SK-N-DZ (cell line): ENCODE data around the gene ALK.
"Not testable (repeated sequence)": the region's sequence is repeated elsewhere in the genome, so short reads cannot be mapped to it uniquely, and the experiment has no call there.

Experiments used
- DNase-seq: peaks from one replicate; pipeline ENCODE4 v3.0.0-alpha.2; 2015; ENCODE audit warnings: low spot score

Gene ALK

DNA sequence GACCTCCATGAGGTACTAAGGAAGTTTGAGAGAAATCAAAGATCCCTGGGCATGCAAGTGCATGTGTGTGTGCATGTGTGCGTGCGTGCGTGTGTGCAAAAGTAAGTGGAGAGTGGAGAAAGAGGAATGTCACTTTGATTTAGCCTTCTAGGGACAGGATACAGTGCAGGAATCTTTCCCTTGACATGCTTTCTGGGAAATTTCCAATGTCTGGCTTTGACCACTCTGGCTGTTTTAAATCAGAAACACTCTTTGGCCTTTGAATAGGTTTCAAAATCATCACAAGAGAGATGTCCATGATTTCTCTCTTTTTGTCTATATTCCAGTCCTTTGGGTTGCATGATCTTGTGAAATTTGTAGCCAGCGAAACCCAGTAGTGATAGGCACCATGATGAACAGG, 162.0 kb downstream of the ALK start:
- DNase-seq: peak; percentile 72

DNA sequence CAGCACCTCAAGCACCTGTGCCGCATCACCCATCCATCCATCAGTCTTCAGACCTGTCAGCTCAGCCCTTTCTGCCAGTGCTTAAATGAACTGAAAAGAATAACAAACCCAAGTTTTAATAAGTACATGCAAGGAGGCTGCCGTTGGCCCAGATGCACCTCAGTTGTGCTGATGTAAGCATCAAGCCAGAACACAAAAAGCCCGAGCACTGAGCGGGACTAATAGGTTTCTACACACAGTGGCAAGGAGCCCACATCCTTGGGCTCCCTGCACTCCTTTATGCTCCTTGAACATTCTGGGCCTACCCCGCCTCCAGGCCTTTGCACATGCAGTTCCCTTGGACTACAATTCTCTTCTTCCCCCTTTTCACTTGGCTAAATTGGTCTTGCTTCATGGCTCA, 165.6 kb downstream of the ALK start:
- DNase-seq: no peak

DNA sequence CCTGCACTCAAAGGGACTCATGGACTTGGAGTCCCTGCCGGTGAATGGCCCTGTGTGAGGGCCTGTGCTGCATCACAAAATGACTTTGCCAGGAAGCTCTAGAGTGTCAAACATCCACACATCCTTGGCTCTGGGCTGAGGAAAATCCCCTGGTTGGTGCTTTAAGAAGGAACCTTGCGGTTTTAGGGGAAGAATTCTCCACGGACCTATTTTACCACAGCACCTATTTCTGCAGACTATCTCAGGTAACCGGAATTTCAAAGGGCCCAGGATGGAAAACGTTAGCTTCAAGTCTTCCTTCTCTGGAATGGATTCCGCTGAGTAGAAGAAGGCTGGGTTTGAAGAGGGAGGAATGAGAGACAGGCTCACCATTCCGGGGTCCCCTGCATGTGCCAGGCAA, 166.2 kb downstream of the ALK start:
- no peak for DNase-seq

DNA sequence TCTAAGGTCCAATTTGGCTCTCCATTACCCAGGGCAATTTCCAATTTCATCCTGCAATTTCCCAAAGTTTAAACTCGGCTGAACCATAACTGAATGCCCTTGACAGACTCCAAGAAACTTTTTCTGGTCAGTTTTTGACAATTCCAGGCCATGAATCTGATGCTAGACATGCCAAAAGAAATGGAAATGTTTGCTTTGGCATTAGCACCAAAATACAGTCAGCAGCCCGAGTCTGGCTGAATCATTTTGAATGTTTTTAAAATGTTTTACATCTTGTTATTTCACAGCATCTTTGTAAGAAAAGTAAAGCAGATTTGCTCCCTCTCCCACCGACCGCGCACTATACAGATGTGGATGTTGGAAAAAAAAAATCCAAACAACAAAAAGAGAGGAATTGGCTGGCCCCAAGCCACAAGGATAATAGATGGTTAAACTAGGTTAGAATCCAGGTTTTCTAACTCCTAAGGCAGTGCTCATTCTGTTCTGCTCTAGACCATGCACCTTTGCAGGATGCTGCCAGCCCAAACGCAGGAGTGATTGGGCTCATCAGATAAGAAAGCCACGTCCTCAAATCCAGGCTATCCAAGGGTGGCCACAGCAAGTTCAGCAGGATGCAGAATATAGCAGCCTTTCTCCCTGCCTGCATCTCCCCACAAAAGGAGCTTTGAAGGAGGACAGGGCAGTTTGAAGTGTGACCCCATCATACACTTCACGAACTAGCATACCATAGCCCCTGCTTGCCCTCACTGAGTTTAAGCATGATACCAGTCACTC, 167.5 kb downstream of the ALK start:
- DNase-seq: peak; percentile 53

DNA sequence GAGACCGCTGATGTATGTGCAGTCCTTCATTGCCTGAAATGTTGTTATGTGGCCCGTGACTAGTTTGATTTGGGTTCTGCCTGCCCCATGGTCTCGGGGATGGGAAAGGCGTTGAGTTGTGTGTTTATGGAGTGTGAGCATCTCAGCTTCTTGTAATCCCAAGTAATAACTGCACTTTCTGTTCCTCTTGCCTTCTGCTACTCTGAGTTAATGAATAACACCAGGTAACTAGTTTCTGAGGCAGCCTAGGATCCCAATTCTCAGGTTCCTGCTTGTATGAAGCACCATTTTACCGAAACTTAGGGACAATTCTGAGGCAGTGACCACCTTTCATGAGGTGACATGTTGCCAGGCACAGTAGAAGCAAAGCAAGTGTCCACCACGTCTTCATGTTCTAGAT, 170.0 kb downstream of the ALK start:
- no peak for DNase-seq

DNA sequence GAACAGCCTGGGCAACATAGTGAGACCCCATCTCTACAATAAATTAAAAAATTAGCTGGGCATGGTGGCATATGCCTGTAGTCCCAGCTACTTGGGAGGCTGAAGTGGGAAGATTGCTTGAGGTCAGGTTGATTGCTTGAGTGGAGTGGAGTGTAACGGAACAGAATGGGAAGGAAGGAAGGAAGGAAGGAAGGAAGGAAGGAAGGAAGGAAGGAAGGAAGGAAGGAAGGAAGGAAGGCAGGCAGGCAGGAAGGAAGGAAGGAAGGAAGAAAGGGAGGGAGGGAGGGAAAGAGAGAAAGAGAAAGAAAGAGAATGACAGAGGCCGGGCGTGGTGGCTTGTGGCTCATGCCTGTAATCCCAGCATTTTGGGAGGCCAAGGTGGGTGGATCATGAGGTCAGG, 170.9 kb downstream of the ALK start:
- DNase-seq: not testable (repeated sequence)

DNA sequence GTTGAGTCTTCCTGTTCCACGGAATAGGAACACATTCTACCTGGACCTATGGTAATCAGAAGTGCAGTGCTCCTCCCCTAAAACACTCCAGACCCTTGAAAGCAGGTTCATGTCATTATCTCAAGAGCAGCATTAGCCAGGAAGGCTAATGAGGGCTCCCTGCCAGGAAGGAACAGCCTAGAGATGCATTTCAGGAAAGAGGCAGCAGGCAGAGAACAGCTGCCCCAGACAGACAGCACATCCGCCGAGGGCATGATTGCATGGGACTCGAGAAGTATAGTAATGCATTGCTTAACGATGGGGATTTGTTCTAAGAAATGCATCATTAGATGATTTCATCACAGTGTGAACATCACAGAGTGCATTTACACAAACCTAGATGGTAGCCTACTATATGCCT, 171.5 kb downstream of the ALK start:
- DNase-seq: no peak

DNA sequence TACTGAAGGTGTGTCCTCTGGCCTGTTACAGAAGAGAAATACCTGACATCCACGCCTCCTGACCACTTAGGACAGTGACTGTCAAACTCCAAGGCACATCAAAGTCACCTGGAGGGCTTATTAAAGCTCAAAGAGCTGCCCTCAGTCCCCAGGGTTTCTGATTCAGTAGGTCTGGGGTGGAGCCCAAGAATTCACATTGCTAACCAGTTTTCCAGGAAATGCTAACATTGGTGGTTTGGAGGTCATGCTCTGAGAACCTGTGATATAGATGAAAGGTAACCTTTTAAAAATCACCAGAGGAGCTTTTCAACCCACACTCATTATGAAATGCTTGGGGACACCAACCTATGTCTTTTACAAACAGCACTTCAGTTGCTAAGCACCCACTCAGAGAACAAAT, 172.3 kb downstream of the ALK start:
- DNase-seq: no peak

DNA sequence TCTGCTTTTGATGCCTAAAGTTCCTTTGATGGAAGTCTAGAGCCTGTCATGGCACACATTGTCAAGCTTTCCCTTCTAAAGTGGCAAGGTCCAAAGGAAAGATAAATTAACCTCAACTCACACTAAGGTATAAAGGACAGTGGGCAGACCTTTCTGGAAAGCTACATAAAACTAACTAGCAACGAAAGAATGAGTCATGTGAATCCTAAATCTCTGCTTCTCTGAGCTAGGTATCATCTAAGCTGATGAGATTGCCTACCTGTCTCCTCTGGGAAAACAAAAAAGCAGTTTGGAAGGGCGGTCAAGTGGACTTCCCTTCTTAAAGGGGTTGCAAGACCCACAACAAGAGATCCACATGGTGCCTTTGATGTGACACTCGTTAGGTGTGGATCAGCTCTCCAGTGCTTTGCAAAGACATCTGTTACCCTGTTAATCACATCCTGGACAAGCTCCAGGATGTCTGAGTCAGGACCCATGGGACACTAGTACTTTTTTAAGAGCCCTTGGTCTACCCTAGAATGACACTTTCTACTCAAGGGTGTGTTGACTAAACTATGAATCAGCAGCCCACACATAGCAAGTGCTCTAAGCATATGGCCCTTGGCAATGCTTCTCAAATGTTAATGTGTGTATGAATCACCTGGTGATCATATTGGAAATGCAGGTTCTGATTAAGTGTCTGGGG, 173.5 kb downstream of the ALK start:
- no peak for DNase-seq

DNA sequence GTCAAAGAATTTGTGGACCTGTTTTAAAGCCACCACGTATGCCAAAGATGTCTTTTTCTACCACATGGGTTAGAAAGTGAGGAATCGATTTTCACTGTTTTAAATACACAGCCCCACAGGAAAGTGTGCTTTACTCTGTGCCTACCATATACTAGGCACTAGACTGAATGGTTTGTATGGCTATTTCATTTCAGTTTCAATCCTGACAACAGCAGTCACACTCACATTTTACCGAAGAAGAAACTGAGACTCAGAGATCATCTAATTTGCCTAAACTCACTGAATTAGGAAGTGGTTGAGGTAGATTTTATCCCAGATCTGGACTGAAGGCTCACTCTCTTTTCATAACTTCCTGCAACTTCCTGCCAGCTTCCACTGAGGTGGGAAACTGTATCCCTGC, 176.4 kb downstream of the ALK start:
- no peak for DNase-seq

DNA sequence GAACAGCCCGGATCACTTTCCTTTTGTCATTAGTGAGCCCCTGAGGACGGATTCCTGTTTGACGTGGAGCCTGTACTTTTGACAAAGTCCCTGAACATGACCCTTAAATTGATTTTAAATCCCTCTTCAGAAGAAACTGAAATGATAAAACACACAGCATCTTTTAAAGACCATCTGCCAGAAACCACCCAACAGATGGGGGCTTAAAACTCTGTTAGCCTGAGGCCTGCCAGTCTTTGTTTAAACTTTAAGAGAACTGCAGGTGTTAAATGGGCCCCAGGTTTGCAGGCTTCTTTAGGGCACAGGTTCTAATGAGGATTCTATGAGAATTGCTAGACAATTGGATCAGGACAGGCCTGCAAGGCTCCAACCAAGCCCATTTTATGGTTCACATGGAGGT, 177.9 kb downstream of the ALK start:
- DNase-seq: no peak

DNA sequence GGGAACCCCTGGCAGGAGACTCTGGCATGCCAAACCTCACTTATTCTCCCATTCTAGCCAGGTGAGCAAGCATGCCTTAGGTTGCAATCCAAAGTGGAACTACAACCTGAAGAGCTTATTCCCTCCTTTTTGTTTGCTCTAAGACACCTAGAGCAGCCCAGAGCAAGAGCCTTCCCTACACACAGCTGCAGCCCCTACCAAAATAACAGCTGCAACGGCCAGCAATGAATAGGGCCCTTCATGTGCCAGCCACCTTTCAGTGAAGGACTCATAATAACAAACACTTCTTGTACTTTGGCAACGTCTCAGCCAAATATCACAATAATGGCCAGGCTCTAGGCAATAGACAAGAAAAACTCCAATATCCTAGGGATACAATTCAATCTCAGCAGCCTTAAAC, 178.7 kb downstream of the ALK start:
- no peak for DNase-seq

DNA sequence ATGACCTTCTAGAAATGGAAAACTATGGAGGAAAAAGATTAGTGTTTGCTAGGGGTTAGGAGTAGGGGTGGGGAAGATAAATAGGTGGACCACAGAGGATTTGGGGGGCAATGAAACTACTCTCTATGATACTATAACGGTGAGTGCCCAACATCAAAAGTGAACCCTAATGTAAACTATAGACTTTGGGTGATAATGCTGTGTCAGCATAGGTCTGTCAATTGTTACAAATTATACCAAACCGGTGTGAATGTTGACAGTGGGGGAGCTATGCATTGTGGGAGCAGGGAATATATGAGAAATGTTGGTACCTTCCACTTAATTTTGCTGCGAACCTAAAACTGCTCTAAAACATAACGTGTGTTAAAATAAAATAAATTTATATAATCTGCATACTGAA, 180.3 kb downstream of the ALK start:
- DNase-seq: no peak

DNA sequence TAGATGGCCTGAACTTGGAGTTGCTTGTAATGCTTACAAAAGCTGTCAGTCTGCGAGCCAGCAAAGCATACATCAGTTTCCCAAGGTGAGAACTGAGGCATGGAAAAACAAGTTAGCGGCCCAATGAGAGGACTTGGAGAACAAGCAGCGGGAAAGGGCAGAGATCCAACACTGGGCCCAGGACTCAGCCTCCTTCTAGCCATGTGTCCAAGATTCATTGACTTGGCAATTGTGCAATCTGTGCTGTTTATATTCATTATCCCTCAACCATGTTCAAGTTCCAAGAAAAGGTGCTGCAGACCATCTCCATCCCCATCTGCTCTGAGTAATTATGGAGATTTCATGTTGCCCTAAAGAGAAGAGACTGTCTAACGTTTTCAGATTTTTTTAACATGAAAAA, 187.4 kb downstream of the ALK start:
- no peak for DNase-seq

DNA sequence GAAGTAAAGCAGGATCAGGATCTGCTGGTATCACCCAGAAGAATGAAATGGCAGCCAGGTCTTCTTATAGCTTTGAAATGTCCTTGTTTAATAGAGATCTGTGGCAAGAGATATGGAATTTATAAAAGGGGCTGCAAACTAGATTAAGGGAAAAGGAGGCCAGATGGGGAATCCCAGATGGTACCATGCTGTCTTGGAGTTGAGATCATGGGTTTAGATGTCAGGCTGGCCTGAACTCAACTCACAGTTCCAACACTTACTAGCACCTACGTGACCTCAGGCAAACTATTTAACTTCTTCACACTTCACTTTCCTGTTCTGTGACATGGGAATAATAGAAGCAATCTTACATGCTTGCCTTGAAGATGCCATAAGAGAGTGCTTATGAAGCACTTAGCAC, 188.2 kb downstream of the ALK start:
- DNase-seq: peak; percentile 30

DNA sequence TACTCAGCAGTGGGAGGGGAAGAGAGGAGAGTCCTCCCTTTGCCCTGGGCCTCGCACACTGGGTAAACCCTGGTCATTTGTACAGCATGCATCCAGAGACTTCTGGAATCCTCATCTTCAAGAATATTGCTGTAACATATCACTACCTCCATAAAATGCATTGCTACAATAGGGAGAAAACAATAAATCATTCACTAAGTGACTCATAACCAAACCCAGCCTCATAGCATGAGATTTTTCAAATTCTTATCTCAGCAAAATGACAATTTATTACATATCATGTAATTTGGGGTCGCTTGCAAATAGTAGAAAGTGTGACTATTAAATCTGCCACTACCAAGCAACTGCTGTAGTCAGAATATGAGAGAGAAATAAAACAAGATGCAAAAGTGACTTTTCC, 189.4 kb downstream of the ALK start:
- no peak for DNase-seq

DNA sequence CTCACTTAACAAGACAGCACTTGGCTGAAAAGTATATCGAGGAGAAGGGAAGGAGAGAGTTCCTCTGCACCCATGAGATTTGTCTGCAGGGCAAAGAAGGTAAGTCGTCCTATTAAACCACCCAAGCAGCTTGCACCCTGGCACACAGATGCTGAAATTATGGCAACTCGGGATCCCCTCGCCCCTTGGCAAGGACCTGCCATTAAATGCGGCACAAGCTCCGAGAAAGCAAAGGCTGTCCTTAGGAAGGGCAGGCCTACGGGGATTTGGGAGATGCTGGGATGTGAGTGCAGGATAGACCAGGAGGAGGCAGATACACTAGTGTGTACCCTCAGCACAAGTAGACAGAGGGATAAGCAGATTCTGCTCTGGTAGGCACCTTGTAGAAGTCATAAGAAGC, 191.5 kb downstream of the ALK start:
- no peak for DNase-seq

DNA sequence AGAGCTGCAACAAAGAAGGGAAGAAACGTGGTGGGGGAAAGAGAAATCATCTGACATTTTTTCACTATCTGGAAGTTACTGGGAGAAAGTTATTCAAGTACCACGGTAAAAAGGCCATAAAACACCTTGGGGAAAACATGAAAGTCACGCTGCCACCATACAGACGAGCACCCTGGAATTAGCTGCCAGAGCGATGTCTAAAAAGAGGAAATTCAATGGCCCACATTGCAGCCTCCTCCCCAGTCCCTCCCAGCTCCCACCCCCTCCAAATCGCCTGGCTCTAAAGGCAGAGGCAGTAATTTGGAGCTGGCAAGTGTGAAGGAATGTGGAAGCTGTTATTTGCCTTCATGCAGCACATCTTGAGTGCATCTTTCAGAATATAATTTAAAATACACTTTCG, 192.0 kb downstream of the ALK start:
- no peak for DNase-seq

DNA sequence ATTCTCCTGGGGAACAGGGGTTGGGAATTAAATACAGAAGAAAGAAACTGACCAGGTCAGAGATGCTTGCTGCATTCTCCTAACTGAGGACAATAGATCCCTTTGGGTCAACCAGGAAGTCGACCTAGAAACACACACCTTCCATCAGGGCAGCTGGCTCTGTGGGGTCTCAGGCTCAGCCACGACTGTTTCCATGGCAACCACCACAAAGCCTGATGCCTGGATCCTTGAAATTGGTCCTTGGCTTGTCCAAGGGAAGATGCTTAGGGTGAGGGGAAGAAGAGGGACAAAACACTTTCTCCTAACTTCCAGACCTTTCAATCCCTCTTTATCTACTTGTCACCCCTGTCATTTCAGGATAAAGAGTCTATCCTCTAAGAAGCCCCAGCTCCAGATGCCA, 194.4 kb downstream of the ALK start:
- DNase-seq: peak; percentile 62

DNA sequence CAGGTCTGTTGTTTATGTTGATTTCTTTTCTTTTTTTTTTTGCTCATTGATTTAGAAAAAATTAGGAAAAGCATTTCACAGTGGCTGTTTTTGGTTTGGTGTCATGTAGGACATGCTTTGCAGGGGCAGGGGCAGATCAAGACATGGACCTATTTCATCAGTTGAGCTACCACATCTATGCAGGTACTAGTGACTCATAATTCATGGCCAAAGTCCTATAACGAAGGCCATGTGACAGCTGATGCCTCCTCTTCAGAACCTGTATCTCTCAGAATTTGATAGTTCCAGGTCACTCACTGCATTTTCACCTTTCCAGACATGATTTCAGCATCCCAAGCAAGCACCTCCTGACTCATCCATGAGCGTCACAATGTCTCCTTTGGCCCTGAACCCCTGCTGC, 195.8 kb downstream of the ALK start:
- no peak for DNase-seq

DNA sequence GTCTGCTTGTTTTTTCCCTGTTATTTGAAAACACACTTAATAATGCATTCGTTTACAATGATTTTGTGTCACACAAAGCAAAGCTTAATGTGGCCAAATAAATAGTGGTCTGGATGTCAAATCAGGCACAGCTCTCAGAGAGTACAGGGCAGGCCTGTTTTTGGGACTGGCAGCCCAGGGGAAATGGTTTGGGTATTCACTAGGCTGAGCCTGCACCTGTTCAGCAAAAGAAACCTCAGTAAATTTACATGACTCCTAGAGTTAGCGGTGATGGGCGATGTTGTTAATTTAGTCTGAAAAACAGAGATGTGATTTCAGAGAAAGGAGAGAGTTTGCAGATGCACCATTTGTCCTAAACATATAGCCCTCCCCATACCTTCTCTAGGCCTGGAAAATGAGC, 197.1 kb downstream of the ALK start:
- DNase-seq: no peak

DNA sequence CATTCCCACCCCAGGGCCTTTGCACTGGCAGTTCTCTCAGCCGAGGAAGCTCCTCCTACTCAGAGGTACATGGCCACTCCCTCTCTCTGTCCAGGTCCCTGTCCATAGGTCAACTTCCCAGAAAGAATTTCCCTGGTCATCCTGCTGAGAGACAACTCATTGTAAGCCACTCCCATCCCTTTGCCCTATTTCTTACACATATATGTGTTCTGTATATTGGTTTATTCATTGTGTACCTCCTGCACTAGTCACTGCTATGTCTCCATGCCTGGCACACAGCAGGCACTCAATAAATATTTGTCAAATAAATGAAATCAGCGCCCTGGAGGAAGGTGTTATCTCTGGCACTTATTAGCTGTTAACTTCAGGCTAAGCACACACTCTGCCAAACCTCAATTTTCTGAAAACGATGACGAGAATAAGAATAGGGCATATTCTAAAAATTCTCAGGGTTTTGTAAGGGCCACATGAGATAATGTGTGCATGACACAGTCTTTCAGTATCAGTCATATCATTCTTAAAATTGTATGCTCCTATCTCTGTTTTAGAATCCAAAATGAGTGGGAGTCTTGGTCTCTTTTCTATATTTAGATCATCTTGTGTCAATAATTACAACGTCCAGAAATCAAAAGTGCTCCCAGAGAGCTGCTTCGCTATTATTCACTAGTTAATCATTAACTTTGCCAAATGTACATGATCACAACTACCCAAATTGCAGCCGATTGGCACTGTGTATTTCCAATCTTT, 198.0 kb downstream of the ALK start:
- DNase-seq: no peak

DNA sequence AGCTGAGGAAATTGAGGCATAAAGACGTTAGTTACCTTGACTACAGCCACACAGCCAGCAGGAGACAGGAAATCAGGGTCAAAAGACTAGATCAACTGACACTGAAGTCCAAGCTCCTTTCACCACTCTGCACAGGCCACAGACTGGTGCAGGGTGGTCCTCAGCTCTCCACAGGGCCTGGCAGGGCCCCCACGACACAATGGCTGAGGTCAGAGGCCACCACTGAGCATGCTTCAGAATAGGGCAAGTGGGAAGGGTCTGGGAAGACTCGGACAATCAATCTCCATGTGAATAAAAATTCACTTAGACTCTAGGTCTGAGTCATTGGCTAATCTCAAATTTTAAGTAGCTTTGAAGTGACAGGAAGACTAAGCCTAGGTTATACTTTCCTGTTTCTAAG, 201.7 kb downstream of the ALK start:
- no peak for DNase-seq
